ENCODE data around the gene TRAF2.

Gene TRAF2

DNA sequence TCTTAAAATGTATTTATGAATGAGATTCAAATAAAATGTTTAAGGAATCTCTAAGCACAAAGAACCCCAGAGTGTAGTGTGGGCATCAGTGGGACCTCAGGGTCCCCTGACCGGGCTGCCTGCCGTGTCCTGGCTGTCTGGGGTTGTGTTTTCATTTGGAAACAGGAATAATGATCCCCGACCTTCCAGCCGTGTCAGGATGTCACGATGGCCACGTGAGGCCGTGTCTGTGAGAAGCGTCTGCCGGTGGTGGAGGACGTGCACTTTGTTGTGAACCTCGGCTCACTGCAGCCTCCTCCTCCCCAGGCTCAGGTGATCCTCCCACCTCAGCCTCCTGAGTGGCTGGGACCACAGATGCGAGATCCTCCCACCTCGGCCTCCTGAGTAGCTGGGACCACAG lies 4.3 kb downstream of the TRAF2 start:
- no peaks in the 10 kb centered on the region for H4K20me1 ChIP-seq (ENCODE audit: insufficient read depth, low read length)
- H3K27me3 ChIP-seq (ENCODE audit: insufficient read depth, low read length): no peaks in the 10 kb centered on the region
- H2AFZ ChIP-seq (ENCODE audit: low read length): no peak overlapping the region
- no peaks in the 10 kb centered on the region for H3F3A ChIP-seq (ENCODE audit: insufficient read depth, low read length)
- H3K9me2 ChIP-seq (ENCODE audit: low read depth, low read length): no peaks in the 10 kb centered on the region
- peaks cover 43% of the 10 kb centered on the region for H3K79me2 ChIP-seq (ENCODE audit: insufficient read depth, low read length)
- peaks cover 6% of the 10 kb centered on the region for H3K4me1 ChIP-seq (ENCODE audit: insufficient read depth, low read length, severe bottlenecking)
- peaks cover 39% of the 10 kb centered on the region for H3K36me3 ChIP-seq (ENCODE audit: insufficient read depth, low read length)
- no peak overlapping the region for H3K9ac ChIP-seq (ENCODE audit: low read length)
- H3K27ac ChIP-seq (ENCODE audit: low read depth, low read length, poor library complexity, severe bottlenecking): no peak overlapping the region
- TF ChIP-seq, protein P1, sequence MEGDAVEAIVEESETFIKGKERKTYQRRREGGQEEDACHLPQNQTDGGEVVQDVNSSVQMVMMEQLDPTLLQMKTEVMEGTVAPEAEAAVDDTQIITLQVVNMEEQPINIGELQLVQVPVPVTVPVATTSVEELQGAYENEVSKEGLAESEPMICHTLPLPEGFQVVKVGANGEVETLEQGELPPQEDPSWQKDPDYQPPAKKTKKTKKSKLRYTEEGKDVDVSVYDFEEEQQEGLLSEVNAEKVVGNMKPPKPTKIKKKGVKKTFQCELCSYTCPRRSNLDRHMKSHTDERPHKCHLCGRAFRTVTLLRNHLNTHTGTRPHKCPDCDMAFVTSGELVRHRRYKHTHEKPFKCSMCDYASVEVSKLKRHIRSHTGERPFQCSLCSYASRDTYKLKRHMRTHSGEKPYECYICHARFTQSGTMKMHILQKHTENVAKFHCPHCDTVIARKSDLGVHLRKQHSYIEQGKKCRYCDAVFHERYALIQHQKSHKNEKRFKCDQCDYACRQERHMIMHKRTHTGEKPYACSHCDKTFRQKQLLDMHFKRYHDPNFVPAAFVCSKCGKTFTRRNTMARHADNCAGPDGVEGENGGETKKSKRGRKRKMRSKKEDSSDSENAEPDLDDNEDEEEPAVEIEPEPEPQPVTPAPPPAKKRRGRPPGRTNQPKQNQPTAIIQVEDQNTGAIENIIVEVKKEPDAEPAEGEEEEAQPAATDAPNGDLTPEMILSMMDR (IDR thresholded peaks at IDR 0.05; ENCODE audit: low read length): no peak
- TF ChIP-seq EZH2 (IDR thresholded peaks at IDR 0.05; ENCODE audit: borderline replicate concordance, low read length): no peak
- H3K4me2 ChIP-seq (ENCODE audit: low read length): no peak overlapping the region
- no peaks in the 10 kb centered on the region for H3K9me3 ChIP-seq (ENCODE audit: low read length)
- no peak overlapping the region for H3K4me3 ChIP-seq (ENCODE audit: low read depth, low read length, poor library complexity, severe bottlenecking)

DNA sequence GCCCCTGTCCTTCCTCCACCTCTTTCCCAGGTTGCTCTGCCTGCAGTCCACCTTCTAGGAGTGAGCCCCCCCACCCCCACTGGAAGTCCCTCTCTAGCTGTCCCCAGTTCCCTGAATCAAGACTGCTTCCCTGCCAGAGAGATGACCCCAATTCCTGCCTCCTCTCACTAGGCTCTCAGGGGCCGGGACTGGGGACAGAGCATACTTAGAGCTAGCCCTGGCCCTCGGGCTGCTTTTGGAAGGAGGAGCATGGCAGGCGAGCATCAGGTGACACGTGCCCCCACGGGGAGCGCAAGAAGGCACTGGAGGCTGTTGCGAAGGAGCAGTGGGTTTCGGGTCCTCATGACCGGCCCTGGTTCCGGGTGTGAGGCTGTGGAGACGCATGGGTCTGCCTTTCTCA lies 9.7 kb downstream of the TRAF2 start:
- H4K20me1 ChIP-seq (ENCODE audit: insufficient read depth, low read length): no peaks in the 10 kb centered on the region
- H3K36me3 ChIP-seq (ENCODE audit: insufficient read depth, low read length): peaks cover 52% of the 10 kb centered on the region

DNA sequence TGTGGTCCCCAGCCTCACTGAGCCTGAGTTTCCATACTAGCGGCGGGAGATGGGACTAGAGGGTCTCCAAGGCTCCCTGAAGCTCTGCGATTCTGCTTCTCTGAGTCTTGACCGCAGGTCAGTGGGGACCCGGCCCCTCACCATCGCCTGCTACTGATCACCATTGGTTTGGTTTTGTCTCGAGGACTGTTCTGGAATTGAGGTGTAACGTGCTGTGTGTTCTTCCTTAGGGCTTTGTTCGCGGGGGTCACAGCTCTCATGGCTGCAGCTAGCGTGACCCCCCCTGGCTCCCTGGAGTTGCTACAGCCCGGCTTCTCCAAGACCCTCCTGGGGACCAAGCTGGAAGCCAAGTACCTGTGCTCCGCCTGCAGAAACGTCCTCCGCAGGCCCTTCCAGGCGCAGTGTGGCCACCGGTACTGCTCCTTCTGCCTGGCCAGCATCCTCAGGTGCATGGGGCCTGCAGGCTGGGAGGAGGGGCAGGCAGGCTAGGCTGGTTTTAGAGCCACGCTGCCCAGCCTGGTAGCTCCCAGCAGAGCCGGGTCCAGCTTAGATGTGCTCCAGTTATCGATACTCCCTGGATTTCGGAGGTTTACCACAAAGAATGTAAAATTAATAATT lies 12.3 kb downstream of the TRAF2 start:
- H3K27ac ChIP-seq (ENCODE audit: low read depth, low read length, poor library complexity, severe bottlenecking): peak overlapping the region; percentile 20
- H3K79me2 ChIP-seq (ENCODE audit: insufficient read depth, low read length): no peaks in the 10 kb centered on the region
- no peak overlapping the region for H3K4me2 ChIP-seq (ENCODE audit: low read length)
- H3K4me1 ChIP-seq (ENCODE audit: insufficient read depth, low read length, severe bottlenecking): peaks cover 61% of the 10 kb centered on the region
- H3K4me3 ChIP-seq (ENCODE audit: low read depth, low read length, poor library complexity, severe bottlenecking): no peak overlapping the region
- H3F3A ChIP-seq (ENCODE audit: insufficient read depth, low read length): no peaks in the 10 kb centered on the region
- H3K9me2 ChIP-seq (ENCODE audit: low read depth, low read length): no peaks in the 10 kb centered on the region
- no peaks in the 10 kb centered on the region for H3K27me3 ChIP-seq (ENCODE audit: insufficient read depth, low read length)
- no peak overlapping the region for H3K9ac ChIP-seq (ENCODE audit: low read length)
- TF ChIP-seq EZH2 (IDR thresholded peaks at IDR 0.05; ENCODE audit: borderline replicate concordance, low read length): no peak
- TF ChIP-seq, protein P1 (IDR thresholded peaks at IDR 0.05; ENCODE audit: low read length): no peak
- H3K9me3 ChIP-seq (ENCODE audit: low read length): no peaks in the 10 kb centered on the region
- no peak overlapping the region for H2AFZ ChIP-seq (ENCODE audit: low read length)
- H4K20me1 ChIP-seq (ENCODE audit: insufficient read depth, low read length): no peaks in the 10 kb centered on the region
- peaks cover 58% of the 10 kb centered on the region for H3K36me3 ChIP-seq (ENCODE audit: insufficient read depth, low read length)

More for the DNA sequence above, 9.7 kb downstream of the TRAF2 start:
- H3K4me2 ChIP-seq (ENCODE audit: low read length): no peak overlapping the region; the same call in 1 of the 2 replicates
- no peaks in the 10 kb centered on the region for H3K9me3 ChIP-seq (ENCODE audit: low read length)
- no peaks in the 10 kb centered on the region for H3F3A ChIP-seq (ENCODE audit: insufficient read depth, low read length)
- H3K4me3 ChIP-seq (ENCODE audit: low read depth, low read length, poor library complexity, severe bottlenecking): no peak overlapping the region
- H3K27me3 ChIP-seq (ENCODE audit: insufficient read depth, low read length): no peaks in the 10 kb centered on the region
- peaks cover 14% of the 10 kb centered on the region; the same call in 1 of the 2 replicates for H3K79me2 ChIP-seq (ENCODE audit: insufficient read depth, low read length)
- no peaks in the 10 kb centered on the region for H3K9me2 ChIP-seq (ENCODE audit: low read depth, low read length)
- no peak overlapping the region for H2AFZ ChIP-seq (ENCODE audit: low read length)
- no peak overlapping the region for H3K9ac ChIP-seq (ENCODE audit: low read length)
- H3K27ac ChIP-seq (ENCODE audit: low read depth, low read length, poor library complexity, severe bottlenecking): no peak overlapping the region
- peaks cover 41% of the 10 kb centered on the region for H3K4me1 ChIP-seq (ENCODE audit: insufficient read depth, low read length, severe bottlenecking)
- no peak for TF ChIP-seq EZH2 (IDR thresholded peaks at IDR 0.05; ENCODE audit: borderline replicate concordance, low read length)
- TF ChIP-seq, protein P1 (IDR thresholded peaks at IDR 0.05; ENCODE audit: low read length): no peak
